ENCODE results near the gene GPR162. TPM values are rescaled to one million over a fixed set of nuclear protein-coding genes. Genes with fewer than 3 reads are reported as not detected.

GPR162 gene
- polyA plus RNA-seq, 3 donors, result 15.1 to 81.7 (median 16.0) TPM

DNA sequence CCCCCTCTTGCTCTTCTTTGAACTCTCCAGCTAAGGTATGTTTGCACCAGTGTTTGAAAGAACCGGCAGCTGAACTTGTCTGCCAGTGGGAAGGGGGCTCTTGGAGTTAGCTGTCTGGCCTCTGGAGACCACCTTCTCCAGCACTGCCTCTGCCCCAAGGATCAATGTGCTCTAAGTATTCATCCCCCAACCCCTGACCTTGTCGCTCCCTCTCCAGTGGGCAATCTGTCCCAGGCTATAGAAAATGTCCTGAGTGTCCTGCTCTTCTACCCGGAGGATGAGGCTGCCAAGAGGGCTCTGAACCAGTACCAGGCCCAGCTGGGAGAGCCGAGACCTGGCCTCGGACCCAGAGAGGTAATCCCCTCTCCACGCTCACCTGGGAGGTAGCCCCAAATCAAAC lies 9.4 kb downstream of the GPR162 start:
- H3K4me3 ChIP-seq (replicated peaks in 1 of 3; ENCODE audit: low read depth in 2 of 3, low read length in 3 of 3), result no peak overlapping the region
- TF ChIP-seq, protein P1, sequence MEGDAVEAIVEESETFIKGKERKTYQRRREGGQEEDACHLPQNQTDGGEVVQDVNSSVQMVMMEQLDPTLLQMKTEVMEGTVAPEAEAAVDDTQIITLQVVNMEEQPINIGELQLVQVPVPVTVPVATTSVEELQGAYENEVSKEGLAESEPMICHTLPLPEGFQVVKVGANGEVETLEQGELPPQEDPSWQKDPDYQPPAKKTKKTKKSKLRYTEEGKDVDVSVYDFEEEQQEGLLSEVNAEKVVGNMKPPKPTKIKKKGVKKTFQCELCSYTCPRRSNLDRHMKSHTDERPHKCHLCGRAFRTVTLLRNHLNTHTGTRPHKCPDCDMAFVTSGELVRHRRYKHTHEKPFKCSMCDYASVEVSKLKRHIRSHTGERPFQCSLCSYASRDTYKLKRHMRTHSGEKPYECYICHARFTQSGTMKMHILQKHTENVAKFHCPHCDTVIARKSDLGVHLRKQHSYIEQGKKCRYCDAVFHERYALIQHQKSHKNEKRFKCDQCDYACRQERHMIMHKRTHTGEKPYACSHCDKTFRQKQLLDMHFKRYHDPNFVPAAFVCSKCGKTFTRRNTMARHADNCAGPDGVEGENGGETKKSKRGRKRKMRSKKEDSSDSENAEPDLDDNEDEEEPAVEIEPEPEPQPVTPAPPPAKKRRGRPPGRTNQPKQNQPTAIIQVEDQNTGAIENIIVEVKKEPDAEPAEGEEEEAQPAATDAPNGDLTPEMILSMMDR (IDR thresholded peaks at IDR 0.05), result no peak
- peaks cover 17% of the 10 kb centered on the region for H4K20me1 ChIP-seq (ENCODE audit: insufficient read depth, low read length)
- intact Hi-C loops (cut with micrococcal nuclease), result no loop called here
- DNase-seq, result no peak
- H3K36me3 ChIP-seq (replicated peaks in 1 of 2; ENCODE audit: control insufficient read depth in 1 of 2, insufficient read depth in 2 of 2, low read length in 2 of 2), result no peaks in the 10 kb centered on the region
- H3K4me2 ChIP-seq (replicated peaks; ENCODE audit: extremely low read depth, low read length, poor library complexity, severe bottlenecking), result no peak overlapping the region
- Mint-ChIP-seq H3K27me3 (ENCODE audit: low read depth in 3 of 3) (peaks cover 46 to 55% (median 49%) of the 10 kb centered on the region in 3 donors), H3K4me1 (peaks cover 18% of the 10 kb centered on the region), H3K9me3 (peaks cover 0 to 12% (median 8%) of the 10 kb centered on the region in 7 donors), H3K27ac (no peak overlapping the region), H3K36me3 (peaks cover 6 to 13% of the 10 kb centered on the region in 2 donors), H3K4me3 (peak overlapping the region in 1 of 2 donors; percentile 70)
- H3K4me1 ChIP-seq (ENCODE audit: control insufficient read depth in 1 of 2, insufficient read depth in 2 of 2, low read length in 2 of 2), result peaks cover 18 to 29% of the 10 kb centered on the region in 2 donors
- 97% methylated on average over 5 of the region's 6 CpGs for WGBS (ENCODE audit: insufficient coverage)
- peaks cover 0 to 6% of the 10 kb centered on the region in 2 donors for H3K9me3 ChIP-seq (replicated peaks in 1 of 2; ENCODE audit: control insufficient read depth in 1 of 2, insufficient read depth in 1 of 2, low read length in 2 of 2)
- H3K27me3 ChIP-seq (ENCODE audit: control insufficient read depth in 2 of 2, insufficient read depth in 2 of 2, low read length in 2 of 2), result peaks cover 12 to 47% of the 10 kb centered on the region in 2 donors
- no peaks in the 10 kb centered on the region for H3K79me2 ChIP-seq (ENCODE audit: insufficient read depth, low read length)
- no peak overlapping the region for H2AFZ ChIP-seq (ENCODE audit: insufficient read depth, low read depth, low read length, poor library complexity, severe bottlenecking)
- H3K9ac ChIP-seq (ENCODE audit: insufficient read depth, low read length, poor library complexity, severe bottlenecking), result no peak overlapping the region
- H3K27ac ChIP-seq (ENCODE audit: low read depth in 1 of 2, low read length in 2 of 2), result no peak overlapping the region

DNA sequence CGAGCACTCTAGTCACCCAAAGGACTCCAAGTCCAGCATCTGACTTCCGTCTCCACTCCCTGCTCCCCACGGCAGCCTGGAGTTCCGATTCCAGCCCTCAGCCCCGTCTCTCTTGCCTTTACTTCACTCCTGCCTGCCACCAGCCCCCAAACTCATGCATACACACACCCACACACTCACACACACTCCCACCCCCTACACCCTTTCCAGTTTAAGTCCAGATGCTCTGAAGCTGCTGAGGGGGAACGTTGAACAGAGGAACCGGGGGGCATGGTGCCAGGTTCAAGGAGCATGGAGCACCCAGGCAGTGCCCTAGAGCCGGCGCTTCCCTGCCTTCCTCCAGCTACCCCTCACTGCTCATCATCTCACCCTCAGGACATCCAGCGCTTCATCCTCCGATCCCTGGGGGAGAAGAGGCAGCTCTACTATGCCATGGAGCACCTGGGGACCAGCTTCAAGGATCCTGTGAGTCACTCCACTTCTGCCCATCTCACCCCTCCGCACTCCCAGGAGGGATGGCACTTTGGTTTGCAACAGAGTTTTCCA lies 9.9 kb downstream of the GPR162 start:
- Mint-ChIP-seq H3K27ac (no peak overlapping the region), H3K27me3 (ENCODE audit: low read depth in 3 of 3) (peaks cover 43 to 50% (median 44%) of the 10 kb centered on the region in 3 donors), H3K9me3 (peaks cover 0 to 12% (median 8%) of the 10 kb centered on the region in 7 donors), H3K4me1 (peaks cover 18% of the 10 kb centered on the region), H3K4me3 (no peak overlapping the region), H3K36me3 (peaks cover 5 to 13% of the 10 kb centered on the region in 2 donors)
- no peaks in the 10 kb centered on the region for H3K79me2 ChIP-seq (ENCODE audit: insufficient read depth, low read length)
- H3K36me3 ChIP-seq (replicated peaks in 1 of 2; ENCODE audit: control insufficient read depth in 1 of 2, insufficient read depth in 2 of 2, low read length in 2 of 2), result no peaks in the 10 kb centered on the region
- TF ChIP-seq, protein P1 (IDR thresholded peaks at IDR 0.05), result no peak
- H3K4me1 ChIP-seq (ENCODE audit: control insufficient read depth in 1 of 2, insufficient read depth in 2 of 2, low read length in 2 of 2), result peaks cover 18 to 29% of the 10 kb centered on the region in 2 donors
- peaks cover 0 to 6% of the 10 kb centered on the region in 2 donors for H3K9me3 ChIP-seq (replicated peaks in 1 of 2; ENCODE audit: control insufficient read depth in 1 of 2, insufficient read depth in 1 of 2, low read length in 2 of 2)
- no peak overlapping the region for H3K4me2 ChIP-seq (replicated peaks; ENCODE audit: extremely low read depth, low read length, poor library complexity, severe bottlenecking)
- WGBS (ENCODE audit: insufficient coverage), result 96% methylated on average over 12 of the region's 12 CpGs
- H2AFZ ChIP-seq (ENCODE audit: insufficient read depth, low read depth, low read length, poor library complexity, severe bottlenecking), result no peak overlapping the region
- intact Hi-C loops (cut with micrococcal nuclease), result no loop called here
- H3K9ac ChIP-seq (ENCODE audit: insufficient read depth, low read length, poor library complexity, severe bottlenecking), result no peak overlapping the region
- H3K27me3 ChIP-seq (ENCODE audit: control insufficient read depth in 2 of 2, insufficient read depth in 2 of 2, low read length in 2 of 2), result peaks cover 12 to 42% of the 10 kb centered on the region in 2 donors
- no peak for DNase-seq
- no peak overlapping the region for H3K4me3 ChIP-seq (replicated peaks in 1 of 3; ENCODE audit: low read depth in 2 of 3, low read length in 3 of 3)
- H3K27ac ChIP-seq (ENCODE audit: low read depth in 1 of 2, low read length in 2 of 2), result no peak overlapping the region
- peaks cover 11% of the 10 kb centered on the region for H4K20me1 ChIP-seq (ENCODE audit: insufficient read depth, low read length)

Measured in CD14-positive monocyte (primary cell).